Iris pigment epithelial cell (primary cell): ENCODE measurements around the gene PDZK1IP1.
A peak's percentile ranks its signal among the peaks of the same experiment; 100 is the strongest.
"Not testable (repeated sequence)": the region's sequence is repeated elsewhere in the genome, so short reads cannot be mapped to it uniquely, and the experiment has no call there.

Experiments used
- DNase-seq: peaks from one replicate; pipeline ENCODE4 v3.0.0-alpha.2; 2011; ENCODE audit warnings: low read depth

The PDZK1IP1 gene

DNA sequence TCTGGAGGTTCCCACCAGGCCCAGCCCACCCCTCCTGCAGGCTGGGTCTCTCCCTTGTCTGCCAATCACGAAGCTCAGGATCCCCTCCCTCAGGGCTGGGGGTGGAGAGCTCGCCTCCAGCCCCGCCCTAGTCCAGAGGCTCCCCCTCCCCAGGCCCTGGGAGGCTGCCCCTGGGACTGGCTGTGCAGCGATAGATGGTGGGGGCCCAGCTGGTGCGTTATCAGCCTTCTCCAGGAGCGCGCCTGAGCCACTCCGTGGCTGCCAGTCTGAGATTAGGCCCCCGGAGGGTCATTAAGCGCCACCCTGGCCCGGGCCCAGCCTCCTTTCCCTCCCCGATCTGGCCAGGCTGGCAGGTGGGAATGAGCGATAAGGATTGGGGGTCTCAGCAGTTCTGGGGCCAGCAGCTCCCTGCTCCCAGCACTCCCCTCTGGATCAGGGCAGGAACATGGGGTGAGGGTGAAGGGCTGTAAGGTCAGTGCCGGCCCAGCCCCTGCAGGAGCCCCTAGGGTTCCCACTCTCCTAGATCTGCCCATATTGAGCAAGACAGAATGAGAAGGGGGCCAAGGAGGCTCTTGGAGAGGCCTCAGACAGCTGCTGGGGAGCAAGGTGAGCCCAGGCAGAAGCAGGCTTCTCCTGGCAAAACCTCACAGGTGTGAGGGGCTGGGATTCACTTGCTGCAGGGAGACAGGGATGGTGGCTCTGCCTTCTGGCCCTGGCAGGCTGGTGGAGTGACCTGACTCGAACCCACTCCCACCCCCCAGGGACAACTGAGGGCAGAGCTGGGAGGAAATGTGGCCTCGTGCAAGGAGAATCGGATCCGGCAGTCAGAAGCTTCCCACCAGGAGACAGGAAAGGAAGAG is 8.5 kb downstream of the PDZK1IP1 start:
- DNase-seq, result no peak

DNA sequence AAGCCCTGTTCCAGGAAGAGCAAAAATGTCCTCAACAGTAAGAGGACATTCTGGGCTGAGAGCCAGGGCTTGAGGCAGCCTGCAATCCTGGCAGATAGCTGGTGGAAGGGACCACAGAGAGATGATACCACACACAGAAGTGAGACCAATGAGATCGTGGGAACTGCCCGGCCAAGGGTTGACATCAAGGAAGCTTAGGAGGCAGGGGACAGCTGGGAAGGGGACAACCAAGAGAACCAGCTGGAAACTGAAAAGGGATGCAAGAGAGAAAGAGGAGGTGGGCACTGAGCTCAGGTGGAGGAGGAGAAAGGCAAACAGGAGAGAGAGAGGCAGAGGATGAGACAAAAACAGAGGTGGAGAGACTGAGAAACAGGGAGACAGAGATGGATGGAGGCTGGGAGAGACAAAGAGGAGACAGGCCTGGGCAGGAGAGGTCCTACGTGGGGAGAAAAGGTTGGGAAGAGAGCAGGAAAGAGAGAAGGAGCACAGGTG is 9.2 kb downstream of the PDZK1IP1 start:
- peak; percentile 29 for DNase-seq

DNA sequence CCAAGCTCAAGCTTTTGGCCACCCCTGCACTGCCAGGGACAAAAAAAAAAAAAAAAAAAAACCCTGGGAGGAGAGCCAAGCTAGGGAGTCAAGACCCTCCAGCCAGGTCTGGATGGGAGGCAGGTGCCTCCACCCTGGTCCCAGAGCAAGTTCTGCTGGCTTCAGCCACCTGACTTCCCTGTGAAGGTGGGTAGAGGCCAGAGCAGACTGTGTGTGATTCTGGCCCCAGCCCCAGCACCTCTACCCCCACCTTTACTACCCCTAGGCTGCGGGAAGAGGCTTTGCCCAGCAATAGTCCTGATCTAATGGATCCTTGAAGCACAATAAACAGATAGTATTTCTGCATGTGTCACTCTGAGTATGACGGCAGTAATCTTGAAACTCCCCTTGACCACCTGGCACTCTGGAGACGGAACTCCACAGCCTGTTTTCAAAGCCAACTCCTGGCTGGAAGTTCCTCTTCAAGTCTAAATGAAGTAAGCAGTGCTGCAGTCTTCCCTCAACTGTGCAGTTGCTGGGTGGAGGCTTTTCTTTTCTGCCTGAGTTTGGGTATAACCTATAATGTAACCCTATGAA is 9.8 kb downstream of the PDZK1IP1 start:
- DNase-seq, result no peak

DNA sequence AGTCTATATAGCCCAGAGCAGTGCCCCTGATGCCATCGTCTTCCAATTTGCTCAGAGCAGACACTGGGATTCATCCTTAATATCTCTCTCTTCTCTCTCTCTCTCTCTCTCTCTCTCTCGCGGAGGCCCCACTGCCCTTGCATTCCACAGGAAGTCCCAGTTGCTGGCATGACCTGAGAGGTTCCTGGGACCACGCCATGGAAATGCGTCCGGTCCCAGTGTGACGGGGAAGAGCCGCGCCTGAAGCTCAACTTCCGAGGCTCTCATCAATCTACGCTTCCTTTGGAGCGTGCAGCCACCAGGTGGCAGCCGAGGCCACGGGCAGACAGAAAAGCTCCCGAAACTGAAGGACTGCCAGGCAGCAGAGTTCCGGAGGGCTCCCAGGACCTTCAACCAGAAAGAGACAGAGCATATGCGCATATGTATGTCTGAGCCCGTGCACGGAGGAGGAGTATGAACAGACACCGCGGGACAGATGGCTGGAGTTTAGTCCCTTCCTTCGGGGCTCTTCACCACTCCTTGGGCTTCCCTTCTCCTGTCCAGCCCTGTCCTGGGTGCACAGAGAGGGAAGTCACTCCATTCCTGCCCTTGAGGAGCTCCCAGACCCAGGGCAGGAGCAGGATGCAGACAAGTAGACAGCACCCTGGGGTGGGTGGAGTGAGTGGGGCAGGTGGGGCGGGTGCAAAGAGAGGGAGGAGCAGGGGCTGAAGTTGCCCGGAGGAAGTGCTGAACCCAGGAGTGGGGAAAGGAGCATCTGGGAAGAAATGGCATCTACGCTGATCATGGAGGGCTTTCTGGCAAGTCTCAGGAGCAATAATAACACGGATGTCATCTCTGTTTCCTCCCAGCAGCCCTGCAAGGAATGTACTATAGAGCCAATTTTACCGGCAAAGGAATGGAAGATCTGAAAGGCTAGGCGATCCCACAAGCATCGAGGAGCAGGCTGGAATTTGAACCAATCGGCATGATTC is 10.5 kb downstream of the PDZK1IP1 start:
- peak; percentile 94 for DNase-seq

DNA sequence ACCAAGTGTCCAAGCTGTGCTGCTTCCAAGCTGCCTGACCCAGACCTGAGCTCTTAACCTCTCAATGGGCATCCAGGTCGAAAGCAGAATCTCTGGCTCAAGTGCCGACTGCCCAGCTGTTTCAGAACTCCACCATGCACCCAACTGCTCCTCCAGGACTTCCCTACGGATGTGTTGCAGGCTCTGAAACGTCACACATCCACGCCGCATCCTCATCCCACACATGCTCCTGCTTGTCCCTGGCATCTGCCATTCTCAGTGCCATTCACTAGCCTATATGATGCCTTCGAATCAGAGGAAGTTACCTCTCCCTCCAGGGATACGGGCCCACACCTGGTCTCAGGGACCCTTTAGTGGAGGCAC is 11.2 kb downstream of the PDZK1IP1 start:
- DNase-seq, result no peak

DNA sequence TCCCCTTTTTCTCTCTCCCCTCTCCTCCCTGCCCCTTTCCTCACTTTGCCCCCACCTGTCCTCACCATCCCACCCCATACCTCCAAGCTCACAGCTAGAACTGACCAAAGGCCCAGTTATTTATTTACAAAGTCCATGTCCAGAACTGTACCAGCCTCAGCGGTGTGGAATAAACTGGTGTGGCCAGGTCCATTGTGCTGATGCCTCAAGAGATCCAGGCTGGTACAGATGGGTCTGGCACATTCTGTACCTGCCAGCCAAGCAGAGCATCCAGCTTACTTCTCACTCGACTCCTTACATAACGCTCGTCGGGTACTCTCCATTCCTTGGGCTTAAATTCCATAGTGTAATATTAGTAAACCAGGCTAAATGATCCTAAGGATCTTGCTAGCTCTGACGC is 11.8 kb downstream of the PDZK1IP1 start:
- DNase-seq, result no peak

DNA sequence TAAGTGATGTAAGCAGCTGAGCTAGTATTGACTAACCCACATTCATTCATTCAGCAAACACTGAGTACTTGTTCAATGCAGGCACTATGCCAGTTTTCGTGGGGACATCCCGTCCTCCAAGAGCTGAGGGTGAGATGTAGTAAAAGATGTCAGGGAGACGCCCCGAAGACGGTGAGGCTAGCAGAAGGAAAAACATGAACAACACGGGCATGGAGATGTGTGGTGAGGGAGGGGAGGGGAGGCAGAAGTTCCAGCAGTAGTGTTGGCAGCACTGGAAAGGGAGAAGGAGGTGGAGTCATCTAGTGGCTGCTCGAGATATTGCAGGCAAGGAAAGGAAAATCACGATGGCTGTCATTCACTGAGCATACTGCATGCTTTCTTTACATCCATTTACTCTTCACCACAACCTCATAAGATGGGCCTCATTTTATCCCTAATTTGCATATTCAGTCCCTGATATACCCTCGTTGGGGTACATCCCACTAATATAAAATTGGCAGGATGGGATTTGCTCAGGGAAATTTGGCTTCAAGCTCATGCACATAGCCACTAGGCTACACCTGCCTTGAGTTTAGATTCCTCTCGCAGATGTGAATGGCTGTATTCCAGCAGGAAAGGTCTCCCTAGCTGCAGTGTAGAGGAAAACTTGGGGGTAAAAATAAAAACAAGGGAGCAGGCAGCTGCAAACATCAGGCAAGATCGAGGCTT is 14.5 kb downstream of the PDZK1IP1 start:
- DNase-seq, result peak; percentile 65

DNA sequence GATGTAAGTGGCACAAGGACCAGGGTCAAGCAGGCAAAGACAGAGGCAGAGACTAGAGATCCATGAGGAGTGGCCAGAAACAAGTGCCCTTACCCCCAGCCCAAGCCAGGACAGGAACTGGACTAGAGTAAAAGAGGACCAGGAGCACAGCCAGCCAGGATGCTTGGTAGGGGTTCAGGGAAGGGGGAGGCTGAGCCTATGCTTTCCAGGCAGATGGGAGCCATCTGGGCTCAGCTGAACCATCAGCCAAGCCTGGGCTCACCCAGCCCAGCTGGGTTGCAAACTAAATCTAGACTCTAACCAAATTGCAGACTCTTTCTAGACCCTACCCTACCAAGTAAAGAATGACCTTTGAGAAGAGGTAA is 15.2 kb downstream of the PDZK1IP1 start:
- DNase-seq, result no peak

DNA sequence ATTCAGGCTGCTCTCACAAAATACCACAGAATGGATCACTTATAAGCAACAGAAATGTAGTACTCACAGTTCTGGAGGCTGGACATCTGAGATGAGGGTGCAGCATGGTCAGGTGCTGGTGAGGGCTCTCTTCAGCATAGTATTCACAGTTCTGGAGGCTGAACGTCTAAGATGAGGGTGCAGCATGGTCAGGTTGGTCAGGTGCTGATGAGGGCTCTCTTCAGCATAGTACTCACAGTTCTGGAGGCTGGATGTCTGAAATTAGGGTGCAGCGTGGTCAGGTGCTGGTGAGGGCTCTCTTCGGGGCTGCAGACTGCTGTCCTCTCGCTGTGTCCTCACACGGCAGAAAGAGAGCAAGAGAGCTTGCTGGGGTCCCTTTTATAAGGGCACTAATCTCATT is 17.1 kb downstream of the PDZK1IP1 start:
- no peak for DNase-seq

DNA sequence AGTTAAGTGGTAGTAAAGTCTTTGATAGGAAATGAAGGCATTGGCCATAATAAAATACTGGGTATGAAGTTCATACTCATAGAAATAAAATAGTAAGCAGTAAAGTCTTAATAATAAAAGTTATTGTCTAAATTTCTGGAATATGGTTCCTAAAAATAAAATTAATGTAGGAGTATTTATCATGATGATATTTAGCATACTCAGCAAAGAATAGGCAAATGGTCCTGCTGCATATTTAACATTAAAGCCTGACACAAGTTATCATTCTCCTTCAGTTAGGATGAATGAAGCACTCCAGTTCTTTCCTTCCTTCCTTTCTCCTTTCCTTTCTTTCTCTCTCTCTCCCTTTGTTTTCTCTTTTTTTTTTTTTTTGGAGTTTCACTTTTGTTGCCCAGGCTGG is 25.3 kb downstream of the PDZK1IP1 start:
- no peak for DNase-seq

DNA sequence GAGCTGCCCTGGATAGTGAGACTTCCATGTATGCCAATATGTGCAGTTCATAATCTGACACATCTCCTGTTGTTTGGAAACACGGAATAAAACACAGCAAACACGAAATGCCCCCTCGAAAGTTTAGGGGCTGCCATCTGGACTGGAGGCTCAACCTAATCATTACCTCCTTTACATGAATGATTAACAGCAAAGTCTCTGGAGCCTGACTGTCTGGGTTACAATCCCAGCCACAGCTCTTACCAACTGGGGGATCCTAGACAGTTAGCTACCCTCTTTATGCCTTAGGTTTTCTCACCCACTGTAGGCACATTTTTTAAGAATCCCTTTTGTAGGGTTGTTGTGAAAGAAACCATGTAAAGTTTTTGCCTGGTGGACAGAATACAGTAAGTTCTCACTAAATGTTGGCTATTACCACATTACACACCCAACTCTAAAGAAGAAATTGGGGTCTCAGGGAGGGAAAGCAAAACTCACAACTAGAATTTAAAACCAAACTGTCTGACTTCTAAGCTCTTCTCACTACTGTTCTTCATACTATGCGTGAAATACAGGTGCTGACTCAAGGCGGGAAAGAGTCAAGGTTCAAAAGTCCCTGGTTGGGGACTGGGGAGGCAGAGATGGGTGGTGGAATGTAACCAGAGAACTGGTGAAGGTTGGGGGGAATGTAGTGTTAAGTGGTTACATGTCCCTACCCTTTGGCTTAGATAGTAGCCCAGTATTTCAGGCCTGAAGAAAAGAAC is 28.4 kb downstream of the PDZK1IP1 start:
- DNase-seq, result no peak

DNA sequence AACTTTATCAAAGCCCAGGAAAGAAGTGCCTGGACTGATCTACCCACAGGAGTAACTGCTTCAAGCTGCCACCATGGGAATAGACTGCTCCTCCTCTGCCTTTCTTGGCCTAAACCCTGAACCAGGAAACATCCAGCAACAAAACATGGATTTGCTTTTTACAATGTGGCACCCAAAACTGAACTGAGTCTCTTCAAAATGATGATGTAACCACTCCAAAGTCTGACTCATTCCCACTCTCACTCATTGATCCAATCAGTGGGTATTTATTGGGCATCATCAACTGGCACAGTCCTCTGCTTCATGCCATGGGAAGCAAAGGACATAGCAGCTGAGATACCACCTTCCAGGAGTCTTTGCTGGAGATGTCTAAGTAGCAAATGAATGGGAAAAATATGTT is 29.1 kb downstream of the PDZK1IP1 start:
- no peak for DNase-seq

DNA sequence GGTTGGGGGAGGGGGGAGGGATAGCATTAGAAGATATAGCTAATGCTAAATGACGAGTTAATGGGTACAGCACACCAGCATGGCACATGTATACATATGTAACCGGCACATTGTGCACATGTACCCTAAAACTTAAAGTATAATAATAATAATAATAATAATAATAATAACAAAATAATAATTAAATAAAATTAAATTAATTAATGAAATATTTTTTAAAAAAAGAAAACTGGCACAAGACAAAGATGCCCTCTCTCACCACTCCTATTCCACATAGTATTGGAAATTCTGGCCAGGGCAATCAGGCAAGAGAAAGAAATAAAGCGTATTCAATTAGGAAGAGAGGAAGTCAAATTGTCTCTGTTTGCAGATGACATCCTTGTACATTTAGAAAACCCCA is 31.9 kb downstream of the PDZK1IP1 start:
- DNase-seq, result not testable (repeated sequence)

DNA sequence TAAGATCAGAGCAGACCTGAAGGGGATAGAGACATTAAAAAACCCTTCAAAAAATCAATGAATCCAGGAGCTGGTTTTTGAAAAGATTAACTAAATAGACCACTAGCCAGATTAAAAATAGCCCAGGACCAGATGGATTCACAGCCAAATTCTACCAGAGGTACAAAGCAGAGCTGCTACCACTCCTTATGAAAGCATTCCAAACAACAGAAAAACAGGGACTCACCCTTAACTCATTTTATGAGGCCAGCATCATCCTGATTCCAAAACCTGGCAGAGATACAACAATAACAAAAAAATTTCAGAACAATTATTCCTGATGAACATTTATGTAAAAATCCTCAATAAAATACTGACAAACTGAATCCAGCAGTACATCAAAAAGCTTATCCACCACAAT is 33.4 kb downstream of the PDZK1IP1 start:
- DNase-seq, result not testable (repeated sequence)

DNA sequence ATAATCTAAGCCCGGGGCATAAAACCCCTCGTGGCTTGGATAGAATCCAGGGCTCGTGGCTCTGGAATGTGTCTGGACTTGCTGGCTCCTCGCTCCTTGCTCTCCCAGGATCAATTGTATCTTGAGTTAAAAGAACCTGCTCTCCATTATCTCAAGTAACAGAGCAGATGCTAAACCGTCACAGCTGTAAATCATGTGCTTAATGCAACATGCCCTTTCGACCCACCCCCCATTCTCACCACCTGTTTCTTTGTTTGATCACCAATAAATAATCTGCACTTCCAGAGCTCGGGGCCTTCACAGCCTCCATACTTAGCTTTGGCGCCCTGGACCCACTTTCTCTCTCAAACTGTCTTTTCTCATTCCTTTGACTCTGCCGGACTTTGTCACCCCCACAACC is 40.7 kb downstream of the PDZK1IP1 start:
- DNase-seq, result not testable (repeated sequence)

DNA sequence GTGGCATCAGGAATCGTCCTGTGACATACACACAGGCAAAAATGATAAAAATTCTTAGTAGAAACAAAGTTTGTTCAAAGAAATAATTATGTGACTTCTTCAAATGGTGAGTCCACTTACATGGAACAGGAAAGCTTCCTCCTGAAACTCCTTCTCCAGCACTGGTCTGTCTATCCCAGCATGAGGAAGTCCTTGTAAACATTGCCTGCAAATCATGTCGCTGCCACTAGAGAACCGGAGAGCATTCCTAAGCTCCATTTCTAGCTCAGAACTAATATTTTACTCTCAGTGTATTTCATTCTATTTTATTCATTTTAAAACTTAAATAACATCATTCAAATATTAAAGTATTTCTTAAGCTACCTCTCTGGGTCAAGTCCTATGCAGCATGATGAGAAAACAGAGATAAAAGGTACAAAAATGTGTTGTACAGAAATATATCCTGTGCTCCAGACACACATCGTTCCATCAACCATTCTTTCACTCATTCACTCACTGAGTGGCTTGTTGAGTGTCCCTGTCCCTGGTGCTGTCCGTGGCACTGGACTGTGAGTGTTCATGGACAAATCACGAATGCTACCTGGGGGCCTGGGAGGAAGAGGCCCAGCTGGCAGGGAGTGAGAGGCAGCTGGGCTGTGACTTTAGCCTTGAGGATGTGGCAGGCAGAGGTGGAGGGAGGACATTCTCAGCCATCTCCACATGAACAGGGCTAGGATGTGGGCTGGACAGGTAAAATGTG is 42.6 kb downstream of the PDZK1IP1 start:
- DNase-seq, result no peak

DNA sequence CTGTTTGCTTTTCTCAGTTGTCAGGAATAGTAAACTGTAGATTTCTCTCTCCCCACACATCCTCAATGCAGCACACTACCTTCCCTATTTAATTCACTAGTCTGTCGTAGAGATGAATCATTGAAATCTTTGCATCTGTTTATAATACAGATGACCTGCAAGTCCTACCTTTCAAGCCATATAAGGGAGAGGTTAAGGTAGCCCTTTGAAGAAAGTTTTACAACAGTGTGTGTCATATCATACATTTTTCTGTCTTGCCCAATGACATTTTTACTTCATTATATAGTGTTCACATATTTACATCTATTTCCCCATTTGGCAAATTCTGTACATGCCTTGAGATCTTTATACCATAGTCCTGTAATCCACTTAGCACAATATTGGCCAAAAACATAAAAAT is 43.3 kb downstream of the PDZK1IP1 start:
- DNase-seq, result not testable (repeated sequence)

DNA sequence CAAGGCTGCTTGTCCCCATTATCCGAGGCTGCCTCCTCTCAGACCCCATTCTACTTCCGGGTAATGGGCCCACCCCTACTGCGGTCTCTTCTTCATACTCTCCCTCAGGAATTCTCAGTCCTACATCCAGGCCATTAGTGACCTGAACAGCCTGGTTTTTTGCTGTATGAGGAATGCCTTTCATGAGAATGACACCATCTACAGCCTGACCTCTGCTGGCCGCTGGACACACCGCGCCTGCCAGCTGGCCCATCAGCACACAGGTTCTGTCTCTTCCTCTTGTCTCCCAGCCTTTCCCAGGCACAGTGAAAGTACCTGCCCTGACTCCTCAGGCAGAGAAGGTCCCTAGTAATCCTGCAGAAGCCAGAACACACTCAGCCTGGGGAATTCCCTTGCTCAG is 46.2 kb downstream of the PDZK1IP1 start:
- not testable (repeated sequence) for DNase-seq

DNA sequence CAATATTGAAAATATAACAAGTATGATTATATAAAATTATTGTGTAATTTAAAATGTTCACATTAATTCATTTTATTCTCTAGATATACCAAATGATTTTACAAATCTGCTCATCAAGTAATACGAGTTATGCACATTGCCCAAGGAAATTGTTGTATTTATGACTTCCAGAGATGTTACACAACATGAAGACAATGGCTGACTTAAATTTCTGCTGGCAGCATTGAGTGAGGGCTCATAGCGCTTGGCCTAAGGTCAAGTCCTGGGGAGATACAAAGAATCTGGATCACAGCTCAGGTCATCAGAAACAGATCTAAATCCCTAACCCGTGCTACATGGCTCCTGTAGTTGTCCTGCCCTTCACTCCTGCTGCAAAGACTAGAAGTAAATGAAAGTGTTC is 49.5 kb downstream of the PDZK1IP1 start:
- DNase-seq, result not testable (repeated sequence)

DNA sequence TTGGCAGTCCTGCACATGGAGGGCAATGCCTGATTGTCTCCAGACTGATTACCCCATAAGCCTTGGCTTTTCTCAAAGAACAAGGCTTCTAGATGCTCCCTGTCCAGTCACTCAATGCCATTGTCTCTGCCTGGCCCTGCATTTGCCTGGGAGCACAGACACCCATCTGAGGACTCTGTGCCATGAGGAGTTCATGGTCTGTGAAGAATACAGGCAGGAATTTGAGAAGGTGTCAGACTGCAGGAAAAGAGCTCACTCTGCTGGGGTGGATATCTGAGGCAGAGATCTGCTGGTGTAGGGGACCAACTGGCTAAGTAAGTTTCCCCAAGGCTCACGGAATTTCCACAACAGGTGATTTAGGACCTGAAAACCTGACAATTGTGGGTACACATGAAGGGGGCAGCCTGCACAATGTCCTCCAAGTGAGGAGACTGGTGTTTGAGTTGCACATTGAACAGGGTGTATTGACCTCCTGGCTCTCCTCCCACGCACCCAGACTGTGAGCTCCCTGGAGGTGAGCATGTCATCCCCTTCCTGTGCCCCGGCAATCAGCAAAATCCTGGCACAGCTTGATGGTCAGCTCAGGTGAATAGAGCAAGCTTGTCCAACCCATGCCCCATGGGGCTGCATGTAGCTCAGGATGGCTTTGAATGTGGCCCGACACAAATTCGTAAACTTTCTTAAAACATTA is 51.8 kb downstream of the PDZK1IP1 start:
- no peak for DNase-seq
